Measurements from ENCODE around the gene CRB1. TPM values are rescaled to one million over a fixed set of nuclear protein-coding genes. Genes with fewer than 3 reads are reported as not detected.
"Not testable (repeated sequence)": the region's sequence is repeated elsewhere in the genome, so short reads cannot be mapped to it uniquely, and the experiment has no call there.

Gene CRB1
- total and polyA plus RNA-seq, 2 of the 8 experiments (the other 6 are each of a cell fraction or from before 2014, with no cell fraction given) = 0.03 TPM; not detected in 1

GRCh38 chr1:197402189-197402588 lies 134.1 kb downstream of the CRB1 start:
- Histone ChIP-seq H3K79me2 (ENCODE audit: control insufficient read depth in 1 of 2, insufficient read depth in 2 of 2, low read length in 2 of 2) (no peaks in the 10 kb centered on the region), H3K56ac (replicated peaks; ENCODE audit: insufficient read length, low read depth, low read length) (no peak overlapping the region), H3K18ac (ENCODE audit: extremely low read depth, low read length) (no peak overlapping the region), H3K14ac (ENCODE audit: insufficient read length) (no peak overlapping the region), H3K23ac (ENCODE audit: insufficient read length) (no peak overlapping the region), H3K27ac (ENCODE audit: low read depth, low read length) (no peak overlapping the region), H3K4me2 (ENCODE audit: insufficient read depth in 1 of 2, low read depth in 2 of 2, low read length in 2 of 2) (no peak overlapping the region), H3K4me1 (replicated peaks in 1 of 4; ENCODE audit: control insufficient read depth in 3 of 4, insufficient read depth in 4 of 4, low read length in 3 of 4) (no peaks in the 10 kb centered on the region), H3K79me1 (ENCODE audit: low read depth, low read length) (no peaks in the 10 kb centered on the region), H3K9me3 (ENCODE audit: insufficient read depth in 2 of 2, low read depth in 1 of 2, low read length in 1 of 2) (no peaks in the 10 kb centered on the region; a peak in 1 of 4 replicates), H4K20me1 (replicated peaks in 1 of 2; ENCODE audit: control insufficient read depth in 1 of 2, insufficient read depth in 2 of 2, low read length in 2 of 2) (no peaks in the 10 kb centered on the region), H2BK5ac (ENCODE audit: low read depth, low read length) (no peak overlapping the region), H4K5ac (ENCODE audit: insufficient read length, low read depth, low read length) (no peak overlapping the region), H2BK20ac (ENCODE audit: low read length) (no peak overlapping the region), H4K91ac (replicated peaks; ENCODE audit: insufficient read length, low read length) (no peak overlapping the region), H4K8ac (ENCODE audit: extremely low read depth, insufficient read depth, low read length) (no peak overlapping the region), H3K36me3 (ENCODE audit: control insufficient read depth in 2 of 4, insufficient read depth in 4 of 4, low read length in 3 of 4) (no peaks in the 10 kb centered on the region), H3K9ac (replicated peaks in 1 of 4; ENCODE audit: extremely low read depth in 1 of 4, low read depth in 3 of 4, low read length in 3 of 4) (no peak overlapping the region), H2BK120ac (replicated peaks; ENCODE audit: low read depth, low read length) (no peak overlapping the region), H2AFZ (ENCODE audit: low read length) (no peak overlapping the region), H3K23me2 (ENCODE audit: low read depth, low read length) (no peaks in the 10 kb centered on the region), H3K4me3 (ENCODE audit: extremely low read depth in 1 of 4, insufficient read depth in 2 of 4, low read depth in 3 of 4, low read length in 4 of 4) (no peak overlapping the region), H3K4ac (replicated peaks; ENCODE audit: insufficient read length, low read depth, low read length) (no peak overlapping the region), H2BK12ac (ENCODE audit: low read depth, low read length) (no peak overlapping the region), H2BK15ac (ENCODE audit: low read length) (no peak overlapping the region), H3K27me3 (replicated peaks in 1 of 4; ENCODE audit: control insufficient read depth in 3 of 4, extremely low read depth in 1 of 4, insufficient read depth in 3 of 4, low read length in 3 of 4) (no peaks in the 10 kb centered on the region), H2AK5ac (ENCODE audit: low read depth, low read length) (no peak overlapping the region)
- 86% methylated on average over 2 of the region's 2 CpGs; no CpG with 5 or more reads in 1 of the 2 experiments for WGBS, 2 experiments (ENCODE audit: extremely low coverage in 1 of 2, insufficient coverage in 1 of 2, insufficient read length in 1 of 2, insufficient replicate concordance in 2 of 2, low coverage in 1 of 2, low lambda C conversion rate in 2 of 2, missing lambda C conversion rate in 1 of 2)
- 0 out of 2 replicates have a peak, but pooled peaks have one; percentile 32 for TF ChIP-seq KDM1A (IDR thresholded peaks at IDR 0.05; ENCODE audit: borderline replicate concordance, low read length)
- TF ChIP-seq CBX5 (IDR thresholded peaks at IDR 0.05; ENCODE audit: low read depth, low read length) = no peak
- CTCF ChIA-PET (ENCODE audit: partially characterized antibody) = no interaction called here
- POLR2A ChIA-PET (ENCODE audit: partially characterized antibody) = no interaction called here
- DNase-seq (ENCODE audit: low read depth in 1 of 2, low spot score in 2 of 2) = no peak
- FAIRE-seq = no peak

DNA sequence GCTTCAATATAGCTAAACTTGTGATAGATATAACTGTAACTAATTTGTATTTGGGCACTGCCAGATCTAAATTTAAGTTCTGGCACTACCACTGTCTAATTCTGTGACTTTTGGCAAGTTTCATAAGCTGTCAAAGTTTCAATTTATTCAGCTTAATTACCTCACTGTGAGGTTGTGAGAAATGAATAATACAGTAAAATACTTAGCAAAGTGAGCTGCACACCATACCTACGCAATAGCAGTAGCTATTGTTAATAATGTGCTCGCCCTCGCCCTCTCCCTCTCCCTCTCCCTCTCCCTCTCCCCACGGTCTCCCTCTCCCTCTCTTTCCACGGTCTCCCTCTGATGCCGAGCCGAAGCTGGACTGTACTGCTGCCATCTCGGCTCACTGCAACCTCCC lies 136.7 kb downstream of the CRB1 start:
- H2AFZ ChIP-seq (ENCODE audit: low read length); H3K9ac ChIP-seq (replicated peaks in 1 of 4; ENCODE audit: extremely low read depth in 1 of 4, low read depth in 3 of 4, low read length in 3 of 4); H2BK15ac ChIP-seq (ENCODE audit: low read length); H3K4me1 ChIP-seq (replicated peaks in 1 of 4; ENCODE audit: control insufficient read depth in 3 of 4, insufficient read depth in 4 of 4, low read length in 3 of 4); H2BK20ac ChIP-seq (ENCODE audit: low read length); H3K79me1 ChIP-seq (ENCODE audit: low read depth, low read length); H3K23ac ChIP-seq (ENCODE audit: insufficient read length); H3K4me3 ChIP-seq (ENCODE audit: extremely low read depth in 1 of 4, insufficient read depth in 2 of 4, low read depth in 3 of 4, low read length in 4 of 4); DNase-seq (ENCODE audit: low read depth in 1 of 2, low spot score in 2 of 2); H4K8ac ChIP-seq (ENCODE audit: extremely low read depth, insufficient read depth, low read length); H3K4me2 ChIP-seq (ENCODE audit: insufficient read depth in 1 of 2, low read depth in 2 of 2, low read length in 2 of 2); H3K23me2 ChIP-seq (ENCODE audit: low read depth, low read length); H3K36me3 ChIP-seq (ENCODE audit: control insufficient read depth in 2 of 4, insufficient read depth in 4 of 4, low read length in 3 of 4); H4K20me1 ChIP-seq (replicated peaks in 1 of 2; ENCODE audit: control insufficient read depth in 1 of 2, insufficient read depth in 2 of 2, low read length in 2 of 2); H3K27ac ChIP-seq (ENCODE audit: low read depth, low read length); H2BK120ac ChIP-seq (replicated peaks; ENCODE audit: low read depth, low read length); H3K18ac ChIP-seq (ENCODE audit: extremely low read depth, low read length); H3K56ac ChIP-seq (replicated peaks; ENCODE audit: insufficient read length, low read depth, low read length); H2BK5ac ChIP-seq (ENCODE audit: low read depth, low read length); H3K9me3 ChIP-seq (ENCODE audit: insufficient read depth in 2 of 2, low read depth in 1 of 2, low read length in 1 of 2); POLR2A ChIA-PET (ENCODE audit: partially characterized antibody); H3K4ac ChIP-seq (replicated peaks; ENCODE audit: insufficient read length, low read depth, low read length); H2BK12ac ChIP-seq (ENCODE audit: low read depth, low read length); H3K14ac ChIP-seq (ENCODE audit: insufficient read length); FAIRE-seq; CTCF ChIA-PET (ENCODE audit: partially characterized antibody); H4K91ac ChIP-seq (replicated peaks; ENCODE audit: insufficient read length, low read length); H4K5ac ChIP-seq (ENCODE audit: insufficient read length, low read depth, low read length); H3K79me2 ChIP-seq (ENCODE audit: control insufficient read depth in 1 of 2, insufficient read depth in 2 of 2, low read length in 2 of 2); H2AK5ac ChIP-seq (ENCODE audit: low read depth, low read length); H3K27me3 ChIP-seq (replicated peaks in 1 of 4; ENCODE audit: control insufficient read depth in 3 of 4, extremely low read depth in 1 of 4, insufficient read depth in 3 of 4, low read length in 3 of 4): not testable (repeated sequence)
- WGBS, 2 experiments (ENCODE audit: extremely low coverage in 1 of 2, insufficient coverage in 1 of 2, insufficient read length in 1 of 2, insufficient replicate concordance in 2 of 2, low coverage in 1 of 2, low lambda C conversion rate in 2 of 2, missing lambda C conversion rate in 1 of 2) = 92% methylated on average over 3 of the region's 8 CpGs; no CpG with 5 or more reads in 1 of the 2 experiments
